ENCODE measurements around the gene DNAH9. TPM values are rescaled to one million over a fixed set of nuclear protein-coding genes. Genes with fewer than 3 reads are reported as not detected.

DNAH9 gene
- total RNA-seq, 5 donors from 2014 or later (not counting 1 experiment from before 2014, with no cell fraction given), result not detected

DNA sequence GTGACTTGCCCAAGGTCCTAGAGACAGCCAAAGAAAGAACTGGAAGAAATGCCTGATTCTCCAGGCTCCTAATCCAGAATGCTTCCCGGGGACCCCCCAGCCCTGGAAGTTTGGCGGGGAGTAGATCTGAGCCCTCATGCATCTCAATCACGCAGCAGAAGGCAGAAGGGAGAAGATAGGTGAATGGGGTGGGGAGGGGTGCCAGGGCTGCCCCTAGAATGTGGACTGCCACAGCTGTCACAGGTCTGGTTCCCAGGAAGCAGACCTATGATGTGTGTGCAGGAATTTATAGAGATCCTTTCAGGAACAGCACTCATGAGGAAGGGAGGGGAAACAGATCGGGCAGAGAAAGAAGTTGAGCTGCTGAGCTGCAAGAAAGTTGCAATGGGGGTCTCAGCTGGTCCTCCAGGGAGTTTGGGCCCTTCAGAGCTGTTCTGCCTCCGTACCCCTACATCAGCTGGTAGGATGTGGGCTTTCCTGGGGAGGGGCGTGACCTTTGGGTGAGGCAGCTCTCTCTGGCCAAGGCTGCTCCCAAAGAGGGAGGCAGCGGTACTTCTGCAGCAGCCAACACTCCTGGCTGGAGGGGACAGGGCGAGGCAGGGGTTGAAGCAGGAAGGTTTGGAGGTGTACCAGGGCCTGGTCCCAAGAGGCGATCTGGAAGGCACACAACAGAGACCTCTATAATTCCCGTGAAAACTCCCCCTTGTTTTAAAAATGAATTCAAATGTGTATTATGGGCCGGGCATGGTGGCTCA lies 43.4 kb downstream of the DNAH9 start:
- DNase-seq (no peak), ATAC-seq (replicated peaks in 1 of 4) (no peak)
- ChIA-PET CTCF (no interaction called here), POLR2A (no interaction called here)
- WGBS (ENCODE audit: insufficient coverage), result 74% methylated on average over 5 of the region's 11 CpGs
- Mint-ChIP-seq H3K4me1 (peaks cover 0 to 4% (median 3%) of the 10 kb centered on the region in 3 donors), H3K27me3 (peaks cover 3% of the 10 kb centered on the region in 2 donors), H3K36me3 (no peaks in the 10 kb centered on the region), H3K9me3 (peaks cover 0 to 8% (median 0%) of the 10 kb centered on the region in 3 donors), H3K4me3 (no peak overlapping the region), H3K27ac (no peak overlapping the region)
- Histone ChIP-seq H3K36me3 (ENCODE audit: control insufficient read depth in 2 of 2, extremely low read depth in 1 of 2, insufficient read depth in 1 of 2, low read length in 1 of 2) (no peaks in the 10 kb centered on the region), H3K27ac (ENCODE audit: low read length) (no peak overlapping the region), H3K27me3 (replicated peaks in 1 of 2; ENCODE audit: control insufficient read depth in 2 of 2, extremely low read depth in 1 of 2, insufficient read depth in 2 of 2, low read length in 1 of 2) (no peaks in the 10 kb centered on the region), H3K4me3 (ENCODE audit: control insufficient read depth in 1 of 2, extremely low read depth in 1 of 2, low read length in 1 of 2) (no peak overlapping the region), H3K4me1 (ENCODE audit: control insufficient read depth in 1 of 2, extremely low read depth in 1 of 2, insufficient read depth in 2 of 2, low read length in 2 of 2) (no peaks in the 10 kb centered on the region), H3K9me3 (peaks cover 2% of the 10 kb centered on the region)

- ChIA-PET CTCF (interaction anchor here in 1 of 2 donors (0.5 kb wide), 1 partner anchor 10 kb away, joined by 10 read pairs; no protein-coding TSS in a partner anchor), POLR2A (no interaction called here)
- no peaks in the 10 kb centered on the region for H3K27me3 ChIP-seq (replicated peaks in 1 of 2; ENCODE audit: control insufficient read depth in 2 of 2, extremely low read depth in 1 of 2, insufficient read depth in 2 of 2, low read length in 1 of 2)
Measured at GRCh38 chr17:11642655-11643054, 44.4 kb downstream of the DNAH9 start.

GRCh38 chr17:11643851-11644250 lies 45.6 kb downstream of the DNAH9 start:
- no peaks in the 10 kb centered on the region for H3K36me3 Mint-ChIP-seq
- H3K4me3 Mint-ChIP-seq, result no peak overlapping the region
- no peaks in the 10 kb centered on the region for H3K9me3 ChIP-seq
- ChIA-PET POLR2A (interaction anchor here in 1 of 2 donors (0.7 kb wide), 2 partner anchors 38 to 753 kb away, joined by 3 read pairs; no protein-coding TSS in a partner anchor), CTCF (interaction anchor here (0.8 to 1.4 kb wide), 3 partner anchors 9 to 997 kb away, joined by 3 to 5 read pairs (median 4); no protein-coding TSS in a partner anchor)
- H3K27ac ChIP-seq (ENCODE audit: low read length), result no peak overlapping the region
- H3K27me3 ChIP-seq (replicated peaks in 1 of 2; ENCODE audit: control insufficient read depth in 2 of 2, extremely low read depth in 1 of 2, insufficient read depth in 2 of 2, low read length in 1 of 2), result no peaks in the 10 kb centered on the region
- no peaks in the 10 kb centered on the region for H3K4me1 ChIP-seq (ENCODE audit: control insufficient read depth in 1 of 2, extremely low read depth in 1 of 2, insufficient read depth in 2 of 2, low read length in 2 of 2)
- no peak for DNase-seq
- no peaks in the 10 kb centered on the region for H3K36me3 ChIP-seq (ENCODE audit: control insufficient read depth in 2 of 2, extremely low read depth in 1 of 2, insufficient read depth in 1 of 2, low read length in 1 of 2)
- no peak overlapping the region for H3K27ac Mint-ChIP-seq
- peaks cover 0 to 4% (median 3%) of the 10 kb centered on the region in 3 donors for H3K4me1 Mint-ChIP-seq
- no peak for ATAC-seq (replicated peaks in 1 of 4)
- WGBS (ENCODE audit: insufficient coverage), result 71% methylated on average over 1 of the region's 7 CpGs
- peaks cover 3% of the 10 kb centered on the region in 2 donors for H3K27me3 Mint-ChIP-seq
- no peak overlapping the region for H3K4me3 ChIP-seq (ENCODE audit: control insufficient read depth in 1 of 2, extremely low read depth in 1 of 2, low read length in 1 of 2)
- H3K9me3 Mint-ChIP-seq, result peaks cover 0 to 3% (median 0%) of the 10 kb centered on the region in 3 donors

More at GRCh38 chr17:11642655-11643054, 44.4 kb downstream of the DNAH9 start:
- H3K27ac Mint-ChIP-seq, result no peak overlapping the region
- no peaks in the 10 kb centered on the region for H3K36me3 ChIP-seq (ENCODE audit: control insufficient read depth in 2 of 2, extremely low read depth in 1 of 2, insufficient read depth in 1 of 2, low read length in 1 of 2)
- no peak overlapping the region for H3K27ac ChIP-seq (ENCODE audit: low read length)
- no peak overlapping the region for H3K4me3 ChIP-seq (ENCODE audit: control insufficient read depth in 1 of 2, extremely low read depth in 1 of 2, low read length in 1 of 2)
- no peak for ATAC-seq (replicated peaks in 1 of 4)
- H3K4me1 Mint-ChIP-seq, result peaks cover 0 to 4% (median 3%) of the 10 kb centered on the region in 3 donors
- peaks cover 2% of the 10 kb centered on the region for H3K9me3 ChIP-seq
- H3K27me3 Mint-ChIP-seq, result peaks cover 3% of the 10 kb centered on the region in 2 donors
- DNase-seq, result no peak
- no peak overlapping the region for H3K4me3 Mint-ChIP-seq
- WGBS (ENCODE audit: insufficient coverage), result 74% methylated on average over 5 of the region's 10 CpGs
- H3K4me1 ChIP-seq (ENCODE audit: control insufficient read depth in 1 of 2, extremely low read depth in 1 of 2, insufficient read depth in 2 of 2, low read length in 2 of 2), result no peaks in the 10 kb centered on the region
- no peaks in the 10 kb centered on the region for H3K36me3 Mint-ChIP-seq
- peaks cover 0 to 7% (median 0%) of the 10 kb centered on the region in 3 donors for H3K9me3 Mint-ChIP-seq

DNA sequence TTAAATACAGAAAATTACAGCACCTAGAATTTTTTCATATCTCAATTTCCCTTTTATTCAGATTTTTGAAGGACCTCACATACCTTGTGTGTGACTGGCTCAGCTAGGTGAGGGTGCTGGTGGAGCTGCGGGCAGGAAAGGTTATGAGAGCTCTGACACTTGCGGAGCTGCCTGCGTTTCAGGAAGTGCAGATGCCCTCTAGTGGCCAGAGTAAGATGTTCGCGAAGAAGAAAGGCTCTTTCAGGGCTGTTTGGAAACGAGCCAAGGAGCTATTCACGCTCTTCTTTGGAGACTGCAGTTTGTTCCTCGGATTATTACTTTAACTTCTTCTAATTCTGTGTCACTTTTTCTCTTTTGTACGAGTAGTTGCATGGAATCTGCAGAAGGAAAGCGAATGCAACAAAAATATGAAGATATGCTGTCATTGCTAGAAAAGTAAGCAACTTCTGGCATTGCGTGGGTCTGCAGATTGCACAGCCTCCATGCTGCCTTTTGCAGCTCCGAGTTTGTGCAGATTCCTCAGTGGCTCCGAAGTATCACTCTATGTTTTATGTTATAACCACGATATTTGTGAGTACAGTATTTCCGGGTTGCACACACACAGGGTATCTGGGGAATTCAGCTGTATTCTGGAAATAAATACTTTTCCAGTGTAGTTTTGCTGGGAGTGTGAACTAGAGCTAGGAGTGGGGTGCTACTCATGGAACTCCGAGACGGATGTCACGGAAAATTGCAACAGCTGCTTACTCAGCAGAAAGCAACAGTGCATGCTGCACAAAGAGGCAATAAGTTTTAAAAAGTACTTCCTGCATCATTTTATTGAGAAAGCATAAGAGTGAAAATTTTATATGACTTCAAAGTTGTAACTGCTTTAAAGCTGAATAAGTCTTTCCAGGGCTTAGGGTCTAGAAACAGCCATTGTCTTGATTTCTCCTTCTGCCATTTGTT lies 46.3 kb downstream of the DNAH9 start:
- CTCF ChIA-PET, result interaction anchor here (0.8 to 1.4 kb wide), 3 partner anchors 9 to 998 kb away, joined by 3 to 5 read pairs (median 4); no protein-coding TSS in a partner anchor
- DNase-seq (peak in 26 of 35 experiments; percentile 1 to 56 (median 10)), ATAC-seq (replicated peaks in 1 of 4) (no peak)
- no peaks in the 10 kb centered on the region for H3K9me3 ChIP-seq
- POLR2A ChIA-PET, result interaction anchor here in 1 of 2 donors (0.7 kb wide), 2 partner anchors 39 to 753 kb away, joined by 3 read pairs; no protein-coding TSS in a partner anchor
- H3K4me3 Mint-ChIP-seq, result no peak overlapping the region
- no peak overlapping the region for H3K27ac ChIP-seq (ENCODE audit: low read length)
- no peaks in the 10 kb centered on the region for H3K27me3 ChIP-seq (replicated peaks in 1 of 2; ENCODE audit: control insufficient read depth in 2 of 2, extremely low read depth in 1 of 2, insufficient read depth in 2 of 2, low read length in 1 of 2)
- H3K4me3 ChIP-seq (ENCODE audit: control insufficient read depth in 1 of 2, extremely low read depth in 1 of 2, low read length in 1 of 2), result no peak overlapping the region
- H3K27ac Mint-ChIP-seq, result no peak overlapping the region
- H3K9me3 Mint-ChIP-seq, result no peaks in the 10 kb centered on the region
- peaks cover 3% of the 10 kb centered on the region in 2 donors for H3K27me3 Mint-ChIP-seq
- H3K36me3 Mint-ChIP-seq, result no peaks in the 10 kb centered on the region
- H3K36me3 ChIP-seq (ENCODE audit: control insufficient read depth in 2 of 2, extremely low read depth in 1 of 2, insufficient read depth in 1 of 2, low read length in 1 of 2), result no peaks in the 10 kb centered on the region
- H3K4me1 ChIP-seq (ENCODE audit: control insufficient read depth in 1 of 2, extremely low read depth in 1 of 2, insufficient read depth in 2 of 2, low read length in 2 of 2), result no peaks in the 10 kb centered on the region
- 35% methylated on average over 12 of the region's 18 CpGs for WGBS (ENCODE audit: insufficient coverage)
- H3K4me1 Mint-ChIP-seq, result peaks cover 0 to 4% (median 3%) of the 10 kb centered on the region in 3 donors

DNA sequence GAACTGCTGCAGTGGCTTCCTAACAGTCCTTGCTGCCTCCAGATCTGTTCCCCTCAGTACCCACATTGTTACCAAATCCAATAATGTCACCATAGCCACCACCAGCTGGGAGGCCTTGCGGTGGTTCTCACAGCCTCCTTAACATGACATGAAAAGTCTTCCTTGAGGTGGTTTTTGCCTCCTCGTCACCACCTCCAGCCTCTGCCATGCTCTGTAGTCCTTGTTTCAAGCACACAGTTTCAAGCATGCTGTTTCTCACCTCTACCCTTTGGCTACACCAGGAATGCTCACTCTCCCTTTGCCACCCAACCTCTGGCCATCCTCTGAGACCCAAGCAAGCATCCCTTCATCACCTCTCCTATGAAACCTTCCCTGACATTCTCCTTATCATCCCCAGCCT lies 47.2 kb downstream of the DNAH9 start:
- ChIA-PET CTCF (no interaction called here), POLR2A (no interaction called here)
- H3K27me3 Mint-ChIP-seq, result peaks cover 3% of the 10 kb centered on the region in 2 donors
- H3K9me3 Mint-ChIP-seq, result no peaks in the 10 kb centered on the region
- Histone ChIP-seq H3K4me3 (ENCODE audit: control insufficient read depth in 1 of 2, extremely low read depth in 1 of 2, low read length in 1 of 2) (no peak overlapping the region), H3K27me3 (replicated peaks in 1 of 2; ENCODE audit: control insufficient read depth in 2 of 2, extremely low read depth in 1 of 2, insufficient read depth in 2 of 2, low read length in 1 of 2) (no peaks in the 10 kb centered on the region), H3K27ac (ENCODE audit: low read length) (no peak overlapping the region), H3K4me1 (ENCODE audit: control insufficient read depth in 1 of 2, extremely low read depth in 1 of 2, insufficient read depth in 2 of 2, low read length in 2 of 2) (no peaks in the 10 kb centered on the region), H3K36me3 (ENCODE audit: control insufficient read depth in 2 of 2, extremely low read depth in 1 of 2, insufficient read depth in 1 of 2, low read length in 1 of 2) (no peaks in the 10 kb centered on the region), H3K9me3 (no peaks in the 10 kb centered on the region)
- no peak overlapping the region for H3K27ac Mint-ChIP-seq
- H3K4me1 Mint-ChIP-seq, result peaks cover 0 to 4% (median 3%) of the 10 kb centered on the region in 3 donors
- no peaks in the 10 kb centered on the region for H3K36me3 Mint-ChIP-seq
- DNase-seq (no peak), ATAC-seq (replicated peaks in 1 of 4) (no peak)
- H3K4me3 Mint-ChIP-seq, result no peak overlapping the region
- WGBS (ENCODE audit: insufficient coverage), result 91% methylated on average over 2 of the region's 2 CpGs

DNA sequence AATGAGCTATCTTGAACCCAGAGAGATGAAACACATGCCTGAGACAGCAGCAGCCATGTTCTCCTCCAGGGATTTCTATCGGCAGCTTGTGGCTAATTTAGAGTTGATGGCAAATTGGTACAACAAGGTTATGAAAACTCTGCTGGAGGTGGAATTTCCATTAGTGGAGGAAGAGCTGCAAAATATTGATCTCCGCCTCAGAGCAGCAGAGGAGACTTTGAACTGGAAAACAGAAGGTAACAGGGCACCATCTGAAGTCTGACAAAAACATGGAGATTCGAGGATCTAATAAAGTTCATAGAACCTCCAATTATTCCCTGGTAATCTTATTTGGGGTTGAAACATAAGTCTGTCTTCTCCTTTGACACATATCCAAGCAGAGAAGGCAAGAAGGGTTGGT lies 52.8 kb downstream of the DNAH9 start:
- no peak for ATAC-seq (replicated peaks in 1 of 4)

More for the DNA sequence above, 52.8 kb downstream of the DNAH9 start:
- Mint-ChIP-seq H3K4me3 (no peak overlapping the region), H3K4me1 (no peaks in the 10 kb centered on the region), H3K27ac (no peak overlapping the region), H3K9me3 (peaks cover 0 to 7% (median 2%) of the 10 kb centered on the region in 3 donors), H3K36me3 (no peaks in the 10 kb centered on the region), H3K27me3 (no peaks in the 10 kb centered on the region)
- WGBS (ENCODE audit: insufficient coverage), result 100% methylated on average over 1 of the region's 3 CpGs
- H3K9me3 ChIP-seq, result no peaks in the 10 kb centered on the region
- H3K4me3 ChIP-seq (ENCODE audit: control insufficient read depth in 1 of 2, extremely low read depth in 1 of 2, low read length in 1 of 2), result no peak overlapping the region
- H3K27me3 ChIP-seq (replicated peaks in 1 of 2; ENCODE audit: control insufficient read depth in 2 of 2, extremely low read depth in 1 of 2, insufficient read depth in 2 of 2, low read length in 1 of 2), result no peaks in the 10 kb centered on the region
- H3K36me3 ChIP-seq (ENCODE audit: control insufficient read depth in 2 of 2, extremely low read depth in 1 of 2, insufficient read depth in 1 of 2, low read length in 1 of 2), result no peaks in the 10 kb centered on the region
- ChIA-PET POLR2A (no interaction called here), CTCF (no interaction called here)
- H3K27ac ChIP-seq (ENCODE audit: low read length), result no peak overlapping the region
- H3K4me1 ChIP-seq (ENCODE audit: control insufficient read depth in 1 of 2, extremely low read depth in 1 of 2, insufficient read depth in 2 of 2, low read length in 2 of 2), result no peaks in the 10 kb centered on the region
- DNase-seq, result no peak
